ENCODE data around the gene BTK.
A peak's percentile ranks its signal among the peaks of the same experiment; 100 is the strongest.

Gene BTK

GRCh38 chrX:101394372-101394771 is 8.4 kb upstream of the BTK start:
- TF ChIP-seq CTCF (IDR thresholded peaks at IDR 0.05; ENCODE audit: low read length, missing control alignments) = no peak
- no peak for DNase-seq (ENCODE audit: low read depth)

GRCh38 chrX:101393530-101394305 is 7.7 kb upstream of the BTK start:
- DNase-seq (ENCODE audit: low read depth) = no peak
- TF ChIP-seq CTCF (IDR thresholded peaks at IDR 0.05; ENCODE audit: low read length, missing control alignments) = no peak
- no peak overlapping the region for H3K4me3 ChIP-seq (replicated peaks; ENCODE audit: low read depth, low read length)

More at GRCh38 chrX:101394372-101394771, 8.4 kb upstream of the BTK start:
- H3K4me3 ChIP-seq (replicated peaks; ENCODE audit: low read depth, low read length) = no peak overlapping the region

- no peak for TF ChIP-seq CTCF (IDR thresholded peaks at IDR 0.05; ENCODE audit: low read length, missing control alignments)
- no peak for DNase-seq (ENCODE audit: low read depth)
- H3K4me3 ChIP-seq (replicated peaks; ENCODE audit: low read depth, low read length) = peak overlapping the region; percentile 77
These were observed 5.8 kb upstream of the BTK start for GRCh38 chrX:101391831-101392230.

GRCh38 chrX:101390664-101391525 is 4.9 kb upstream of the BTK start, which contains the start of gene RPL36A:
RPL36A (plus strand) TSS chrX:101391011; CDS start chrX:101391044, 33 bp downstream.
- DNase-seq (ENCODE audit: low read depth) = peak; percentile 92
- TF ChIP-seq CTCF (IDR thresholded peaks at IDR 0.05; ENCODE audit: low read length, missing control alignments) = peak; percentile 69
- peak within 1 kb of the TSS; percentile 77 for H3K4me3 ChIP-seq (replicated peaks; ENCODE audit: low read depth, low read length)

- no peak overlapping the region for H3K4me3 ChIP-seq (replicated peaks; ENCODE audit: low read depth, low read length)
- no peak for TF ChIP-seq CTCF (IDR thresholded peaks at IDR 0.05; ENCODE audit: low read length, missing control alignments)
- DNase-seq (ENCODE audit: low read depth) = no peak
These were observed 2.6 kb upstream of the BTK start for GRCh38 chrX:101388604-101389003.

GRCh38 chrX:101386542-101386885 is 523 bp upstream of the BTK start:
- DNase-seq (ENCODE audit: low read depth) = no peak
- TF ChIP-seq CTCF (IDR thresholded peaks at IDR 0.05; ENCODE audit: low read length, missing control alignments) = no peak
- H3K4me3 ChIP-seq (replicated peaks; ENCODE audit: low read depth, low read length) = no peak overlapping the region
